AG08396 (cell line): ENCODE data around the gene ZNF487.
A peak's percentile ranks its signal among the peaks of the same experiment; 100 is the strongest.
"Not testable (repeated sequence)": the region's sequence is repeated elsewhere in the genome, so short reads cannot be mapped to it uniquely, and the experiment has no call there.

Experiments
- DNase-seq: peaks from one replicate; pipeline ENCODE4 v3.0.0; 2012; ENCODE audit warnings: low spot score, mixed read lengths

ZNF487 gene

DNA sequence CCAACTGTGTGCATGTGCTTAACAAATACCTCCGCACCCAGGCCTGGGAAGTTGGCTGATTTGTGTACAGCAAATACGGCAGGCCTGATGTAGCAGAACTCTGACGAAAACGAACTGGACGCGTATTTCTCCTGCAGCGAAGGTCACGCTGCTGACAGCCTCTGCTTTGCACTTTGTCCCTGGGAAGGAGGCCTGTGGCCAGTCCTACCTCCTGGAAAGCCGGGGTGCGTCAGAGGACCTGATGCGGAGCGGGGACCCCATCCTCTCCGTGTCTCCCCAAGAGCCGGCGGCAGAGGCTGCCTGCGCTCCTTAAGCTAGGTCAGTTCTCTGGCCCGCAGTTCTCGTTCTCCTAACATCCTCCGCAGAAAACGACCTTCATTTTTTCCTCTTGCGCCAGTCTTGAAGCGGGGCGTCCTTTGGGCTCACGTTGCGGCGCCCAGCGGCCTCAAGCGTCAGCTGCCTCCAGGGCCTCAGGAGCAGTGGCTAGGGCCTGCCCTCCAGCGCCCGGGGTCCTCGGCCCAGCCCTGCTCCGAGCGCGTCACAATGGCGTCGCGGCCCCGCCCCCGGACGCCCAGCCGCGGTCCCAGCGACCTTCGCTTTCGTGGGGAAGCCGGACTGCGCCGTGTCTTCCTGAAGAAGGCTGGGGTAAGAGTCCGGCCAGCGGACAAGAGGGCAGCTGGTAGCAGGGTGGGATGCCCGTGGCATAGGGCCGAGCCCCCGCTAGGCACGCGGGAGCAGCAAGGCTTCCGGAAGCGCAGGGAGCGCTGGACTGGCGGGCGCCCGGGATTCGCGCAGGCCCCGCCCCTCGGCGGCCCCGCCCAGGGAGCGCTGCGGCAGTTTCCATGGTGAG lies at the start of gene ZNF487:
Gene ZNF487 (plus strand): TSS at position 821 of the 850 bp plus-strand sequence. CDS start 38,703 bp downstream, outside the sequence.
- peak; percentile 96 for DNase-seq

DNA sequence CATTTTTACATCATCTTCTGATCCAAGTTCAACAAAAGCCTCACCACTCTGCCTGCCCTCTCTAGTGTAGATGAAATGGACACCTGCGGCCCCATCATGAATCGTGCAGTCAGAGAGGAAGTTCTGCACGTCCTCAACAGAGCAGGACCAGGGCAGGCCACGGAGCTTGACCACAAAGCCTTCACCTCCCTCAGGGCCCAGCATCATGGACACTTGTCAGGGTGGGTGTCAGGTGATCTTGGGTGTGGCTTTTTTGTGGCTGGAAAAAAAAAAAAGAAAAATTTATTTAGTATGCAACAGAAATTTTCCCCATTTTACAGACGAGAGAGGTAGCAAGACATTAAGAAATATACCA lies 49.3 kb upstream of the ZNF487 start:
- no peak for DNase-seq

DNA sequence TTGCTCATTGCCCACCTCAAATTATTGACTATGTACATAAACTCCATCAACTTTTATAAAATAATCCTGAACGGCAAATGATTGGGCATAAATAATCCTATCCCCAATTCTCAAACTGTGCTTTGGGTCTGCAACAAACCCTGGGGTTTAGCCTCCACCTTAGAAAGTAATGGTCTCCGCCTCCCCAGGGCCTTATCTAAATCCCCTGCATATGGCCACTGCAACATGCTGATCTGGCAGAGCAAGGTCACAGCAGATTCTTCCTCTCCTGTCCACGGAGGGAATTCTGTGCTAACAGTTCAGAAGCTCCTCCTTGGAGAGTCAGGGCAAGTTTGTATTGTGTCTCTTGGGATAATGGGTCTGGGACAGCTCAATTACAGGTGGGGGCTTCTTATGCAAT lies 47.0 kb upstream of the ZNF487 start:
- DNase-seq, result no peak

DNA sequence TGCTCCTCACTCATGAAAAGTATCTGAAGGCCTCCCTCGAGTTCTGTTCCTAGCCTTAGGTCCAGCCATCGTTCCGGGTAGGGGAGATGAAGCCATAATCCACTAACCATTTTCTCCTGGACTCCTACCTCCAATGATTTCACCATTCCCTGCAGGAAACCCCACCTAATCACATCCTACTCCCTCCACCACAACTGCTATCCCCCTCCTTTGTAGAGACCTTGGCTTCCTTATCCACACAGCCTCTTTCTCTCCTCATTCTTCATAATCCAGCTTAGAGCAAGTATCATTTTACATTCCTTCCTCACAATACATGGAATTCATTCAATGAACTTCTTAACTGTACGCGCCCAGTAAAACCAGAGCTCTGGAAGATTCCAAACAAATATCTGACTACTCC lies 46.6 kb upstream of the ZNF487 start:
- DNase-seq, result no peak

DNA sequence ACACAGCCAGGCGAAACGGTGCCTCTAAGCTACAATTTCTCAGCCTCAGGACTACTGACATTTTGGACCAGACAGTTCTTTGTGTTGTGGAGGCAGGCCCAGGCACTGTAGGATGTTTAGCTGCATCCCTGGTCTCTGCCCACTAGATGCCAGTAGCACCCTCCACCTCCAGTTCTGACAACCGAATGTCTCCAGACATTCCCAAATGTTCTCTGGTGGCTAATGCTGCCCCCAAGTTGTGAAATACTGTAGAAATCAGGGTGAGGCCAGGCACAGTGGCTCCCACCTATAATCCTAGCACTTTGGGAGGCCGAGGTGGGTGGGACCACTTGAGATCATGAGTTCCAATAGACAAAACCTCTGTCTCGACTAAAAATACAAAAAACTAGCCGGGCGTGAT lies 46.2 kb upstream of the ZNF487 start:
- peak; percentile 53 for DNase-seq

DNA sequence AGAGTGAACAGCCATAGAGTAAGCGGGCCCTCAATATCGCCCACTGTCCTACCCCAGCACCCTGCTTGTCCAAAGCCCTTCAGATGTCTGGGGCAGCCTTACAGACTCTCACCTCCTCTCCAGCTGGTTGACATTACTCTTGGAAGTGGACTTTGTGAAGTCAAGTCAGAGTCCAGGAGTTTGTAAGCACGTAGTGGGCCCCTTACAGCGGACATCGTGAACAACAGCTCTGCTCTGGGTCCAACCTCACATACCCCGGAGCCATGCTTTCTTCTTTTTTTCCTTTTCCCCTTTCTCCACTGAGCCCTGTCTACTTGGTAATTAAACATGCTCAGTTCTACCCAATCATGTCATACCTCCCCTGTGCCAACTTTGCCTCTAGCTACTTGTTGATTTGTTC lies 45.4 kb upstream of the ZNF487 start:
- DNase-seq, result no peak

DNA sequence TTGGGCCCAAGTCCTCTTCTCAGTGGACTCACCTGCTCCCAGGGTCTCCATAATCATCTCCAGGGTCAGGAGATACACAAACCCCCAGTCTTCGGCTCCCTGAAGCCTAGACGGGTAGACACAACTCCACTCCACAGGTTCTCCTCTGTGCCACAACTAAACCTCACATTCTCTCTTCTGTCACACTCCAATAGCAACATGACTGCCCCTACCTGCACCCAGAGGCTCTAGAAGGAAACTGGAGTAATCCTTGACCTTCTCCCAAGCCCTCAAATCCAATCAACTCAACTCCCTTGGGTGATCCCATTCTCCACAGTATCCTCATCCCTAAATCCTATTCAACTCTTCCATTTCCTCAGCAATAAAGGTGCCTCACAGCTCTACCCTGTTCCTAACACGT lies 44.2 kb upstream of the ZNF487 start:
- no peak for DNase-seq

DNA sequence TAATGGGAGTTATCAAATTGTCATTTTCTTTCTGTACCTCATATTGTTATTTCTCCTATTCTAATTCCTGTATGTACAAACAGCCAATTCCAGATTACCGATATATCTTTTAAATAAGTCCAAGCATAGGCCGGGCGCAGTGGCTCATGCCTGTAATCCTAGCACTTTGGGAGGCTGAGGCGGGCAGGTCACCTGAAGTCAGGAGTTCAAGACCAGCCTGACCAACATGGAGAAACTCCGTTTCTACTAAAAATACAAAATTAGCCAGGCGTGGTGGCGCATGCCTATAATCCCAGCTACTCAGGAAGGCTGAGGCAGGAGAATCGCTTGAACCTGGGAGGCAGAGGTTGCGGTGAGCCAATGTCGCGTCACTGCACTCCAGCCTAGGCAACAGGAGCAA lies 43.7 kb upstream of the ZNF487 start:
- not testable (repeated sequence) for DNase-seq

DNA sequence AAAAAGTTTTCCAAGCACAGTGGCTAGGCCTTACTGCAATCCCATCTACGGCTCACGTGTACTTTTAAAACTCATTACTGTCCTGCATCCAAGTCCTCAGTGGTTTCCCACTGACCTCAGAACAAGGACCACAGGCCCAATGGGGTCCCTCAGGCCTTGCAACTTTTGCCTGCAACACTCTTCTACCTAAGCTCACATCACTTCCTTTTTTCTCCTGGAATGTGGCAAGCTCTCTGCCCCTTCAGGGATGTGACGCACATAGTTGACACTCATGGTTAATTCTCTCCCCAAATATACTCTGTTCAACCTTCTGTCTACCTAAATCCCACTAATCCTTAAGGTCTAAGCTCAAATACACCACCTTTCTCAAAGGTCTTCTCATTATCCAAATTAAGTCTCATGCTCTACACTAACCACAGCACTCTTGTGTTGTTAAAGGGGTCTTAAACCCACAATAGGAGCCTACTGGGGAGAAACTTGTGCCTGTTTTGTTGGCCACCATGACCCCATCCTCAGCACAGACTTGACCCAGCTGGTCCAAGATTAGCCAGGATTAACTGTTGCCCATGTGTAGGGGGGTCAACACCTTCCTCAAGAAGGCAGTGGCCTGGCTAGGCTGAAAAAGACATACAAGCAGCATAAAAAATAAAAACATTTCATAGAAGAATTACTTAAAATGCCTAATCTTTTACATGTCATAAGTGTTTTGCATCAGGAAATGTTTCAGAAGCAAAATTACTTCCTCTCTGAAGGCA lies 43.1 kb upstream of the ZNF487 start:
- DNase-seq, result no peak

DNA sequence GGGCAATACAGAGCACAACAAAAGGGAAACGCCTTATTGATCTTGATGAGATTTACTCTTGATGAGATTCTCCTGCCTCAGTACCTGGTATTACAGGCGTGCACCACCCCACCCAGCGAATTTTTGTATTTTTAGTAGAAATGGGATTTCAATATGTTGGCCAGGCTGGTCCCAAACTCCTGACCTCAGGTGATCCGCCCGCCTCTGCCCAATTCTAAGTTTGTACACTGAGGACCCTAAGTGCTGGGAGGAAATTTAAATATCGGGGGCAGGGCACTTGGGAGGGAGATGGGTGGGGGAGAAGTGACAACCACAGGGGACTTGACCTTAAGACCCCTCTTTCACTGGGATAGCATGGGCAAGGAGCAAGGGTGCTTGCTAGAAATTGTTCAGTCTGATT lies 42.0 kb upstream of the ZNF487 start:
- DNase-seq, result no peak

DNA sequence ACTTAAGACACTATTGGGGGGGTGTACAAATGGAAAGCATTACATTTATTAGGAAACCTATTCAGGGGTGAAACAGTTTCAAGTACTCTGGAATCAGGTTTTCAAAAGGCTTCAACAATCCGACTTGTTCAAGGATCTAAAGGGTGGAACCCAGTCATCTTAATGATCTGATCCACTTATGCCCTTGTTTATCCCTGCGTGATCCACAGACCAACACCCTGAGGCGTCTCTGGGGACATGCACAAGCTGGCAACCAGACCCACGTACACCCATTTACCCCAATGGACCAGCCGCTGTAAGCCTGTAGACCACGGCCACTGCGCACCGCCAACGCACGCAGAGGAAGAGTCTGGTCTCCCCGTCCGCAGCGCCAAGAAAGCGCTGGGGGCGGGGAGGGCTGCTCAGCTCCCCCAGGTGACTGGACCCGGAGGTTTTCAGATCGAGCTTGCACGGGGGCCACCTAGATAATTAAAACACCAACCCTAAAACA lies 41.3 kb upstream of the ZNF487 start:
- no peak for DNase-seq

DNA sequence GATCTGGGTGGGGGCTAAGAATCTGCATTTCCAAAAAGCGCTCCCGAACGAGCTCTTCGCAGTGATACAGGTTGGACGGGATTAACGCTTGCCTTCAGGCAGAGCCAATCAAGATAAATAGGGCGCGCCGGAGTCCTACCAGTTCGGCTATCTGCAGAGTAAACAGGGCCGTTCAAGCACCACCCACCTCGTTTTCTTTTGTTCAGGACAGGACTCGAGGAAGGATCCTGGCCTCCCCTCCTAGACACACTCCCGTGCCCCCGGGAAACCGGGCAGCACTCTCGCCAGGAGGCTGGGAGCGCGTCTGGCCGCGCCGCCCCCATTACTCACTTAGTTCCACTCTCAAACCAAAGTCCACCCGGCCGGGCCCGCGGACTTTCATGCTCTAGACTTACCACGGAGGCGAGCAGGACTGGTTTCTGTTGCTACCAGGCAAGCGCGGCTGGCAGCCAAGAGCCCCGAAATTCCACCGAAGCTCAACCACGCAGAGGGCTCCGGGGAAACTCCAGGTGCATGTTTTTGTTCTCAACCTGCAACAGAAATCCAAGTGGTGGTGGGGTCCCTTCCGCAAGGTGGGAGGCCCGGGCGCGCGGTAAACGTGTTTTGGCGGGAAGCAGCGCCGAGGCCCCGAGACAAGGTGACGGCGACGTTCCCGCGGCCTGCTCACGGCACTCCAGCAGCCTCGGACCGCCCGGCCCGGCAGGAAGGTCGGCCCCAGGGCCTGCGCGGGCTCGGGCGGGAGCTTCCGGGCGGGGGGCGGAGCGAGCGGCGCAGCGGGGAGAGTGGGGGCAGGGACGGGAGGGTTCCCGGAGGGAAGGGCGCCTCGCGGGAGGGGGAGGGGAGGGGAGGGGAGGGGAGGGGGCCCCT lies 40.6 kb upstream of the ZNF487 start:
- peak; percentile 89 for DNase-seq

DNA sequence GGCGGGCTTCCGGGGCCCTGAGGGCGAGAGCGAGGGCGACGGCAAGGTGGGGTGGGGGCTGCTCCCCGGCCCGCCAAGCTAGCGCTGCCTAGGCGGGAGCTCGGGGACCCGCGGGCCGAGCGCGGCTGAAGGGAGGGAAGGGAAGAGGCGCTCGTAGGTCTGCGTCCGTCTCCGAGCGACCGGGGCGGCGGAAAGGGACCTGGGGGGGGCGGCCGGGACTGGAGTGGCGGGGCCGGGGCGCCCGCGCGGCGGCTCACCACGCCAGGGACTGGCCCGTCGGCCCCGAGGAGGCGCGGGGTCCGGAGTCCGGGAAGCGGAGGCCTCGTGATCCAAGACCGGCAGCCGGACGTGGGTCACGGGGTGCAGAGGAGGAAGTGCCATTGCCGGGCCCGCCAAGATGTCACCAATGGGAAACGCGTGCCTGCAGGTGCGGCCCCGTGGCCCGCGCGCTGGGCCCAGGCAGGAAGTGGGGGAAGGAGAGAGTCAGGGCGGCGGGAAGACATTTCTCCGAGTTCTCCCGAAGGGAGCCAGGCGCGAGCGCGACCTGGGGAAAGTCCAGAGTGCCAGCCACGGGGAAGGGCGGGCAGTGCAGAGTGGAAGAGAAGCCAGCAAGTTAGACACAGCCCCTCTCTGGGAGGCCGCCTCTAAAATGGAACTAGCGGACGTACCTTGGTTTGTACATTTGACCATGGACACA lies 39.8 kb upstream of the ZNF487 start:
- DNase-seq, result peak; percentile 84

DNA sequence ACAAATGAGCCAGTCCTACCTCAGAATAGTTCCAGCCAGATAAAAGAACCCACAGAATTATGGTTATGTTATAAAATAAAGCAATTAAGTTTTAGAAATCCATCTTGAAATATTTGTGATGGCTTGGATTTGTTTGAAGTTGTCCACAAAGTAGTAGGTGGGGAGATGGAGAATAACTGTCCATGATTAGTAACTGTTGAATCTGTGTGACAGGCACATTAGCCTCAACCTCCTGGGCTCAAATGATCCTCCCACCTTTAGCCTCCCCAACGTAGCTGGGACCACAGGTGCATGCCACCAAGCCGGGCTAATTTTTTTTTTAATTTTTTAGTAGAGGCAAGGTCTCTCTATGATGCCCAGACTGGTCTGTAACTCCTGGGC lies 38.0 kb upstream of the ZNF487 start:
- no peak for DNase-seq

DNA sequence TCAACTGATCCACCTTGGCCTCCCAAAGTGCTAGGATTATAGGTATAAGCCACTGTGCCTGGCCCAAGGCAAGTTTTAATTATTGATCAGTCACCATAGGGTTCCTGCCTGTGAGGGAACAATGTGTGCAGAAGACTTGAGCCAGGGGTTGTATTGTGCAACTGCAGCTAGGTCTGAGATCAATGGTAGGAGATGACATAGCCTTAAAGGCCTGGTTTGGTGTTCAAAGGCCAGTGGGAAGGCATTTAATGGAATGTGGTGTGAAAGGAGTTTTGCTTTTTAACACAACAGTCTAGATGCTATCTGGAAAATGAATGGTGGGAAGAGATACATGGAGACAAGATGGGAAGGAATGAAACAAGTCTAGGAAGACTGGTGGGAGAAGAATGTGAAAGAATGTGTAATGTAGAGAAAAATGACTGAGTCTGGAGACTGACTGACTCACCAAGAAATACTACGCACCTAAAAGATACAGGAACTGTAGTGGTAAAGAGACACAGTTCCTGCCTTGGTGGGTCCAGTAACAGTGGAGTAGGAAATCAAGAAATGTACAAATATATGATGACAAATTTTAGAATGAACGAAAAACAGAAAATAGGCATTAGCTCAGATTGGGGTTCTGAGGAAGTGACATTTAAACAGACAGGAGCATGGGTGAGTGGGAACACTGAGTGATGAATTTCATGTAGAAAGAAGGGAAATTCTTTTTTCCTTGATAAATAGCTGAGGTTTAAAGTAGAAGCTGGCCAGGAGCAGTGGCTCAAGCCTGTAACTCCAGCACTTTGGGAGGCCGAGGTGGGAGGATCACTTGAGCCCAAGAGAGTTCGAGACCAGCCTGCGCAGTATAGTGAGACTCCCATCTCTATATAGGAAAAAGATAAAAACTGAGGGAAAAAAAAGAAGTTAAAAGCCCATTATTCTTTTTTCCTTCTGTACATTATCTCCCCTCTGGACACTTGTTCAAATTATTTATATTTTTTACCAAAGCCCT lies 37.3 kb upstream of the ZNF487 start:
- DNase-seq, result peak; percentile 47

DNA sequence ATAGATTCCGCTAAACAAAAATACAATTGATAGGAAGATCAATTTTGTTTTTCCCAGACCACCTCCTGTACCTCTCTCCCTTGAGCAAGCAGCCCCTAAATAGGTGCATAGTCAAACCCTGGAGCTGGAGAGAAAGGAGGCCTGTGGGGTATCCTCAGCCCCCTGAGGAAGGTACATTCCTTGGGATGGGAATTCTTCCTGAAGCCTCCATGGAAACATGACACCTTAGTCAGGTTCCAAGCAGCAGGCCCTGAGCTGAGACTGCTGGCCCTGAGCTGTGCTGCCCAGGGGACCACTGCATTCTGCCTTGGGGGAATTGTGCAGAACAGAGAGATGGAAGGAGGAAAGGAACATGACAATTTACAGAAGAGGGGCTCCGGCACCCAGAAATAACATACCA lies 35.3 kb upstream of the ZNF487 start:
- DNase-seq, result no peak

DNA sequence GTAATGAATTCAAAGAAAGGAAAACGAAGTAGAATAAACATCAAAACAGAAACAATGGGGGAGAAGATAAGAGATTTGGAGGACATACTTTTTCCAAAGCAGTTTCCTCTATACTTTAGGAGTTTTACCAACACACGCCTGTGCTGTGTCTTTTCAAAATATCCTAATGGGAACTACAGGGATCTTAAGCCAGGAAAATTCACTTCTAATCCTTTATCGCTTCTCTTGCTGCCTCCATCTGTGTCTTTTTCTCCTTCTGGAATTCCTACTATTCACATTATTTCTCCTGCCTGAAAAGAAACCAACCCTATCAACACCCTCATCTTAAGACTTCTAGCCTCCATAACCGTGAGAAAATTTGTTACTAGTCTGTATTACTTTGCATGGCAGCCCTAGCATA lies 34.7 kb upstream of the ZNF487 start:
- no peak for DNase-seq

DNA sequence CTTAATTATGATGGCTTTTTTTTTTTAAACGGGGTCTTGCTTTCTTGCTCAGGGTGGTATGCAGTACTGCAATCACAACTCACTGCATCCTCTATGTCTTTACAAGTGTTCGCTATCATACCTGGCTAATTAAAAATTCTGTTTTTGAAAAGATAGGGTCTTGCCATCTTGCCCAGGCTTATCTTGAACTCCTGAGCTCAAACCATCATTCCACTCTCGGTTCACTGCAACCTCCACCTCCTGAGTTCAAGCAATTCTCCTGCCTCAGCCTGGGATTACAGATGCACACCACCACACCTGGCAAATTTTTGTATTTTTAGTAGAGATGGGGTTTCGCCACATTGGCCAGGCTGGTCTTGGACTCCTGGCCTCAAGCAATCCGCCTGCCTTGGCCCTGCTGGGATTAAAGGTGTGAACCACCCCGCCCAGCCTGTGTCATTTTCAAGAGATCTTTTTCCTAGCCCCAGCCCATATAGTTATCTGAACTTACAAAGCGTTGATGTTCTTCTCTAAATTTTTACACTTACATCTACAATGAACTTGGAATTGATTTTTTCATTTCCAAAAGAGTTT lies 33.9 kb upstream of the ZNF487 start:
- no peak for DNase-seq

DNA sequence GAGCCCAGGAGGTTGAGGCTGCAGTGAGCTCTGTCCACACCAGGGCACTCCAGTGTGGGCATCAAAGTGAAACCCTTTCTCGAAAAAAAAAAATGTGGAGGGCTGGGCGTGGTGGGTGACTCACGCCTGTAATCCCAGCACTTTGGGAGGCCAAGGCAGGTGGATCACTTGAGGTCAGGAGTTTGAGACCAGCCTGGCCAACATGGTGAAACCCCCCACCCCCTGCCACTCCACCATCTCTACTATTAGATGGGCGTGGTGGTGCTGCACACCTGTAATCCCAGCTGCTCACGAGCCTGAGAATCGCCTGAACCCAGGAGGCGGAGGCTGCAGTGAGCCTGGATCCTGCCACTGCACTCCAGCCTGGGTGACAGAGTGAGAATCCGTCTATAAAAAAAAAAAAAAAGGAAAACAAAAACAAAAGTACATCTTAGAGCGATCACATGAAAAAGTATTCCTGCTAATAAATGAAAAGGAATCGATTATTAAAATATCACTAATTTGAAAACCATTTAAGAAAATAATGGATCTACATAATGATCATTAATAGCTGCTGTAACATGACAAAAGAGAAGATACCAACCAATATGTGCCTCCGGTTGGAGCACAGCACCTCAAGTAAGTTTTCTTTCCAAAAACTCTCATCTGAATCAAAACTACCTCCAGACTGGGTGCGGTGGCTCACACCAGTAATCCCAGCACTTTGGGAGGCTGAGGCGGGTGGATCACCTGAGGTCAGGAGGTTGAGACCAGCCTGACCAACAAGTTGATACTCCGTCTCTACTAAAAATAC lies 32.8 kb upstream of the ZNF487 start:
- DNase-seq, result no peak
